Esophagus mucosa (tissue), 1 donor: ENCODE data around the gene CD300A. TPM values are rescaled to one million over a fixed set of nuclear protein-coding genes. Genes with fewer than 3 reads are reported as not detected.

ENCODE experiments used
- ATAC-seq: fragments of 200-7000 bp; cut with Tn5 transposase; one replicate; pipeline ENCODE4 v1.9.1; 2020
- total RNA-seq: library from RNA; stranded (reverse); gene quantifications from one replicate; pipeline ENCODE4 v1.2.4, GENCODE V29; 2023
- donor health status: DM: yes; HTN: yes; CAD: no.

Gene CD300A
- total RNA-seq, 1 donor from 2014 or later = 0.64 TPM

- no peak for ATAC-seq
Observed at GRCh38 chr17:74522381-74523105, 56.1 kb downstream of the CD300A start.

- ATAC-seq = no peak
Observed at GRCh38 chr17:74523308-74523707, 56.9 kb downstream of the CD300A start.

- no peak for ATAC-seq
Observed at GRCh38 chr17:74524653-74525464, 58.4 kb downstream of the CD300A start.

- ATAC-seq = no peak
Observed at GRCh38 chr17:74525465-74525725, 59.0 kb downstream of the CD300A start.

- no peak for ATAC-seq
Observed at GRCh38 chr17:74525781-74526288, 59.4 kb downstream of the CD300A start.

GRCh38 chr17:74526681-74527080 is 60.2 kb downstream of the CD300A start:
- no peak for ATAC-seq

GRCh38 chr17:74527081-74527480 is 60.6 kb downstream of the CD300A start:
- ATAC-seq = no peak

- ATAC-seq = no peak
Observed at GRCh38 chr17:74527756-74528155, 61.3 kb downstream of the CD300A start.

- peak; percentile 47 for ATAC-seq
Observed at GRCh38 chr17:74528491-74529199, 62.2 kb downstream of the CD300A start.

- no peak for ATAC-seq
Observed at GRCh38 chr17:74529243-74529642, 62.8 kb downstream of the CD300A start.

GRCh38 chr17:74530831-74531150 is 64.4 kb downstream of the CD300A start:
- no peak for ATAC-seq

GRCh38 chr17:74531231-74531761 is 64.9 kb downstream of the CD300A start, which contains the start of gene CD300LB:
CD300LB (minus strand) TSS chr17:74531475; CDS start chr17:74531350, 125 bp downstream.
- ATAC-seq = peak; percentile 23

GRCh38 chr17:74532115-74532514 is 65.7 kb downstream of the CD300A start:
- ATAC-seq = peak; percentile 10

Other genes with a start within 250 kb of the CD300A start
- gene DNAI2, start 192.4 kb upstream of the CD300A start, total RNA-seq = not detected
- gene KIF19, start 140.4 kb upstream of the CD300A start, total RNA-seq = 0.16 TPM
- gene BTBD17, start 104.8 kb upstream of the CD300A start, total RNA-seq = not detected
- not detected for gene GPR142, start 99.1 kb upstream of the CD300A start, total RNA-seq
- 13.0 TPM for gene GPRC5C, start 34.5 kb upstream of the CD300A start, total RNA-seq
- not detected for gene CD300LB, start 64.8 kb downstream of the CD300A start, total RNA-seq
- gene CD300C, start 79.5 kb downstream of the CD300A start, total RNA-seq = 0.16 TPM
- gene CD300H, start 100.9 kb downstream of the CD300A start, total RNA-seq = not detected
- not detected for gene CD300LD, start 125.6 kb downstream of the CD300A start, total RNA-seq
- gene CD300E, start 157.1 kb downstream of the CD300A start, total RNA-seq = 0.12 TPM
- 0.40 TPM for gene CD300LF, start 246.3 kb downstream of the CD300A start, total RNA-seq